Measurements from ENCODE around the gene ZC2HC1B.

ZC2HC1B gene

GRCh38 chr6:143949535-143949934 lies 85.3 kb downstream of the ZC2HC1B start:
- no peak for TF ChIP-seq ZFX (IDR thresholded peaks at IDR 0.05; ENCODE audit: borderline replicate concordance)
- TF ChIP-seq, protein P1, sequence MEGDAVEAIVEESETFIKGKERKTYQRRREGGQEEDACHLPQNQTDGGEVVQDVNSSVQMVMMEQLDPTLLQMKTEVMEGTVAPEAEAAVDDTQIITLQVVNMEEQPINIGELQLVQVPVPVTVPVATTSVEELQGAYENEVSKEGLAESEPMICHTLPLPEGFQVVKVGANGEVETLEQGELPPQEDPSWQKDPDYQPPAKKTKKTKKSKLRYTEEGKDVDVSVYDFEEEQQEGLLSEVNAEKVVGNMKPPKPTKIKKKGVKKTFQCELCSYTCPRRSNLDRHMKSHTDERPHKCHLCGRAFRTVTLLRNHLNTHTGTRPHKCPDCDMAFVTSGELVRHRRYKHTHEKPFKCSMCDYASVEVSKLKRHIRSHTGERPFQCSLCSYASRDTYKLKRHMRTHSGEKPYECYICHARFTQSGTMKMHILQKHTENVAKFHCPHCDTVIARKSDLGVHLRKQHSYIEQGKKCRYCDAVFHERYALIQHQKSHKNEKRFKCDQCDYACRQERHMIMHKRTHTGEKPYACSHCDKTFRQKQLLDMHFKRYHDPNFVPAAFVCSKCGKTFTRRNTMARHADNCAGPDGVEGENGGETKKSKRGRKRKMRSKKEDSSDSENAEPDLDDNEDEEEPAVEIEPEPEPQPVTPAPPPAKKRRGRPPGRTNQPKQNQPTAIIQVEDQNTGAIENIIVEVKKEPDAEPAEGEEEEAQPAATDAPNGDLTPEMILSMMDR (IDR thresholded peaks at IDR 0.05), result no peak
- H3K27ac ChIP-seq, result no peak overlapping the region

DNA sequence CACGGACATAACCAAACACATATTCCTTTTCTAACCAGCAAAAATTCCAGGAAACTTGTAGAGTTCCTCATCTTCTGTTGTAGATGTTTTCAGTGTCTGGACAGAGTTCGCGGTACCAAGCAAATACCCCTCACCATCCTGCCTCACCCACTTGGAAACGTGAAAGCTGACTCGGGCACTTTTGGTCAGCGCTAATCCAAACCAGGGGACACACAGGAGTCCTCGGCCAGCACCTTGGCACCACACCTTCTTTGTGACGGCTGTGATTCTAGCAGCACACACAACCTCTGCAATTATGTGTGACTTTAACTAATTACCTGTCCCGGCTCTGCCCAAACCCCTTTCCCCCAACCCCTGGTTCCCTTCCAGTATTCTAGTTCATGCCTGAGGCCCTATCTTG lies 85.7 kb downstream of the ZC2HC1B start:
- no peak for TF ChIP-seq ZFX (IDR thresholded peaks at IDR 0.05; ENCODE audit: borderline replicate concordance)
- TF ChIP-seq, protein P1 (IDR thresholded peaks at IDR 0.05), result no peak
- no peak overlapping the region for H3K27ac ChIP-seq

- no peak overlapping the region for H3K27ac ChIP-seq
- no peak for TF ChIP-seq ZFX (IDR thresholded peaks at IDR 0.05; ENCODE audit: borderline replicate concordance)
- TF ChIP-seq, protein P1 (IDR thresholded peaks at IDR 0.05), result no peak
Observed at GRCh38 chr6:143950875-143951274, 86.6 kb downstream of the ZC2HC1B start.

- H3K27ac ChIP-seq, result no peak overlapping the region
- TF ChIP-seq ZFX (IDR thresholded peaks at IDR 0.05; ENCODE audit: borderline replicate concordance), result no peak
- TF ChIP-seq, protein P1 (IDR thresholded peaks at IDR 0.05), result no peak
Observed at GRCh38 chr6:143952060-143952778, 87.9 kb downstream of the ZC2HC1B start.

GRCh38 chr6:143952947-143953701 lies 88.8 kb downstream of the ZC2HC1B start:
- no peak for TF ChIP-seq ZFX (IDR thresholded peaks at IDR 0.05; ENCODE audit: borderline replicate concordance)
- TF ChIP-seq, protein P1 (IDR thresholded peaks at IDR 0.05), result no peak

DNA sequence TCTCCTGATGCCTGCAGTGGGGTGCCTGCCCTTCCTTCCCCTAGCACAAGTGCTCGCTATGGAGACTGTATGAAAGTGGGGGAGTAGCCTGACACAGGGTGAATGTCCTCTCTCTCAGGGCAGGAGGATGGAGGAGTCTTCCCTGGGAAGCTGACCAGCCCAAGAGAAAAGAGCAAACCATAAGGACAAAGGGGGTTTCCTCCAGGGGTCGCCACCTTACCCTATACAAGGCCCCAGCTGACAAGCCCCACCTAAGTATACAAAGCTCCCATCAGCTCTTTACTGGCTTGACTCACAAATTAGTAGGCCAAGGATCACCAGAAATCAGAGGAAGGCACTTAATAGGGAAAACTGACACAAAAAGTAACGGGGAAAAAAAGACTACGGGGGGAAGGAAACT lies 89.6 kb downstream of the ZC2HC1B start:
- TF ChIP-seq, protein P1 (IDR thresholded peaks at IDR 0.05), result no peak
- no peak for TF ChIP-seq ZFX (IDR thresholded peaks at IDR 0.05; ENCODE audit: borderline replicate concordance)
- no peak overlapping the region for H3K27ac ChIP-seq

More at GRCh38 chr6:143952947-143953701, 88.8 kb downstream of the ZC2HC1B start:
- H3K27ac ChIP-seq, result no peak overlapping the region

DNA sequence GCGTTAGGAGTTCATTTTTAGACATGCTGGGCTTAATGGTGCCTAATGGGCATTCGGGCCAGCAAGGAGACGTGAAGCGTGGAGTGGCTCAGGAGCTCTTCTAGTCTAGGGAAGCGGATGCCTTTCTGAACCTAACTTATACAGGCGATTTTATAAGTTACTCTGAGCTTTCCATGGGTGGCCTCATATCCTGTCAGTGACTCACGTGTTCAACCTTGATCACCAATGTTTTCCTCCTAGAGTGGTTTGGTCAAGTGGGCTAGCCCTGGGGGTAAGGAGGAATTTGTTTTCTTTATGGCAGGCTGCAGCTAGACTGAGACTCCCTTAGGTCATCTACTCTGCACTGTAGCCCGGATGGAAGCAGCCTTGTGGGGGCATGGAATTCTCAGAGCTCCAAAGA lies 91.7 kb downstream of the ZC2HC1B start:
- no peak for TF ChIP-seq ZFX (IDR thresholded peaks at IDR 0.05; ENCODE audit: borderline replicate concordance)
- TF ChIP-seq, protein P1 (IDR thresholded peaks at IDR 0.05), result no peak
- H3K27ac ChIP-seq, result no peak overlapping the region

Data from 22Rv1 (cell line).